Nephron progenitor cell (in vitro differentiated cells): ENCODE results near the gene KLKB1.
A peak's percentile ranks its signal among the peaks of the same experiment; 100 is the strongest.

Experiments used
- DNase-seq: peaks from one replicate; pipeline ENCODE4 v3.0.0; 2021
- H3K27ac Mint-ChIP-seq: 2 replicates; pipeline ENCODE4 v1.8.0; 2021; ENCODE audit warnings: mild to moderate bottlenecking, moderate library complexity, mixed read lengths
- H3K27me3 Mint-ChIP-seq: 2 replicates; pipeline ENCODE4 v1.8.0; 2021; ENCODE audit warnings: mild to moderate bottlenecking, low read depth, mixed read lengths; ENCODE audit not compliant: poor library complexity
- H3K36me3 Mint-ChIP-seq: 2 replicates; pipeline ENCODE4 v1.8.0; 2021; ENCODE audit warnings: low read depth, mixed read lengths
- H3K4me1 Mint-ChIP-seq: 2 replicates; pipeline ENCODE4 v1.8.0; 2021; ENCODE audit warnings: mixed read lengths
- H3K4me3 Mint-ChIP-seq: 2 replicates; pipeline ENCODE4 v1.8.0; 2021; ENCODE audit warnings: mild to moderate bottlenecking, moderate library complexity, mixed read lengths
- H3K9me3 Mint-ChIP-seq: 2 replicates; pipeline ENCODE4 v1.8.0; 2021; ENCODE audit warnings: mild to moderate bottlenecking, moderate library complexity, mixed read lengths
- TF ChIP-seq, protein P1 (sequence below): fragments of 200-600 bp; sonication (generic); IDR thresholded peaks from 2 replicates; pipeline ENCODE4 v1.5.0; 2021; ENCODE audit warnings: antibody characterized with exemption

KLKB1 gene

DNA sequence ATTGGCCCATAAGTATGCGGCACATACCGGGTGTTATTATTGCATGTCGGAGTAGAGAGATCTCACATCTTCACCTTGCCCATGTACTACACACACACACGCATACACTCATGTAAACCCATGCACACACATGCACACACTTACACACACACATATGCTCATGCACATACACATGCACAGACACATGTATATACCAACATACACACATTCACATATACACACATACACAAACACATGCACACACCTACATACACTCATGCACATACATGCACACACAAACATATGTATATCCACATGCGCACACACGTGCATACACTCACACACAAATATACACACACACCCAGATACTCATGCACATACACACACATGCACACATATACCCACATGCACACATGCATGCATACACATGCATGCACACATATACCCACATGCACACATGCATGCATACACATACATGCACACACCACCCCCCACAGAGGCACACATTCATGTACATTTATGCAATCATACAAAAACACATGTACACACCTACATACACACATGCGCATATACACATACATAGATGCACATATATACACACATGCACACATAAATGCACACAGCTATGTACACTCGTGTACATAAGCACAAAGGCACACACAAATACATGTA lies 24.7 kb upstream of the KLKB1 start:
- TF ChIP-seq, protein P1, sequence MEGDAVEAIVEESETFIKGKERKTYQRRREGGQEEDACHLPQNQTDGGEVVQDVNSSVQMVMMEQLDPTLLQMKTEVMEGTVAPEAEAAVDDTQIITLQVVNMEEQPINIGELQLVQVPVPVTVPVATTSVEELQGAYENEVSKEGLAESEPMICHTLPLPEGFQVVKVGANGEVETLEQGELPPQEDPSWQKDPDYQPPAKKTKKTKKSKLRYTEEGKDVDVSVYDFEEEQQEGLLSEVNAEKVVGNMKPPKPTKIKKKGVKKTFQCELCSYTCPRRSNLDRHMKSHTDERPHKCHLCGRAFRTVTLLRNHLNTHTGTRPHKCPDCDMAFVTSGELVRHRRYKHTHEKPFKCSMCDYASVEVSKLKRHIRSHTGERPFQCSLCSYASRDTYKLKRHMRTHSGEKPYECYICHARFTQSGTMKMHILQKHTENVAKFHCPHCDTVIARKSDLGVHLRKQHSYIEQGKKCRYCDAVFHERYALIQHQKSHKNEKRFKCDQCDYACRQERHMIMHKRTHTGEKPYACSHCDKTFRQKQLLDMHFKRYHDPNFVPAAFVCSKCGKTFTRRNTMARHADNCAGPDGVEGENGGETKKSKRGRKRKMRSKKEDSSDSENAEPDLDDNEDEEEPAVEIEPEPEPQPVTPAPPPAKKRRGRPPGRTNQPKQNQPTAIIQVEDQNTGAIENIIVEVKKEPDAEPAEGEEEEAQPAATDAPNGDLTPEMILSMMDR = no peak
- Mint-ChIP-seq H3K27ac (no peak overlapping the region), H3K4me1 (peaks cover 21% of the 10 kb centered on the region), H3K9me3 (peaks cover 5% of the 10 kb centered on the region), H3K36me3 (peaks cover under 1% of the 10 kb centered on the region), H3K27me3 (no peaks in the 10 kb centered on the region), H3K4me3 (no peak overlapping the region)
- DNase-seq = no peak

DNA sequence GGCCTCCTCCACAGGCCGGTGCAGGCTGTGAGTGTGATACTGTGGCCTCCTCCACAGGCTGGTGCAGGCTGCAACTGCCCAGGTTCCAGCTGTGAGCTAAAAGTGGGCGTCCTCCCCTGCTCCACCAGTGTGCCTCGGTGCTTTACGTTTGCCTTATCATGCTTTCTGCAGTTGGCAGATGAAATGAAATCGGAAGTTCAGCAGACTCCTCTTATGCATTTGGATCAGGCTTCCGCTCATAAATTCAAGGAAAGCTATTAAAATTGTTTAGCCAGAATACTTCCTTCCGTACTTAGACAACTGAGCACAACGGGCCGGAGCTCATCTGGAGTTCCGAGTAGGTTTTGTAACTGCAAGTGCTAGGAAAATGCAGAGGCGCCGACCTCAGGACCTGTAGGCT lies 23.9 kb upstream of the KLKB1 start:
- Mint-ChIP-seq H3K27me3 (no peaks in the 10 kb centered on the region), H3K4me3 (no peak overlapping the region), H3K36me3 (peaks cover 4% of the 10 kb centered on the region), H3K9me3 (peaks cover 9% of the 10 kb centered on the region), H3K27ac (no peak overlapping the region), H3K4me1 (peaks cover 21% of the 10 kb centered on the region)
- TF ChIP-seq, protein P1 = no peak
- no peak for DNase-seq

DNA sequence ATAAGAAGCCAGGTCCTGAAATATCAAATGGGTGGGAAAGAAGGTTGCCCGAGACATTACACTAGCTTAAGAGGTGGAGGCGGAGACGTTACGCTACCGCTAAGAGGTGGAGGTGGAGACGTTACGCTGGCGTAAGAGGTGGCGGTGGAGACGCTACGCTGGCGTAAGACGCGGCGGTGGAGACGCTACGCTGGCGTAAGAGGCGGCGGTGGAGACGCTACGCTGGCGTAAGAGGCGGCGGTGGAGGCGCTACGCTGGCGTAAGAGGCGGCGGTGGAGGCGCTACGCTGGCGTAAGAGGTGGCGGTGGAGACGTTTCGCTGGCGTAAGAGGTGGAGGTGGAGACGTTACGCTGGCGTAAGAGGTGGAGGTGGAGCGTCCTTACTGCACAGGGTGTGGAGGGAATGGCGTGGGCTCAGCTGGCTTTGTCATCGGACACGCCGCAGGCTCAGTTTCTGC lies 23.2 kb upstream of the KLKB1 start:
- Mint-ChIP-seq H3K4me3 (no peak overlapping the region), H3K4me1 (peaks cover 21% of the 10 kb centered on the region), H3K36me3 (peaks cover 10% of the 10 kb centered on the region), H3K27ac (no peak overlapping the region), H3K9me3 (peaks cover 16% of the 10 kb centered on the region), H3K27me3 (no peaks in the 10 kb centered on the region)
- no peak for DNase-seq
- TF ChIP-seq, protein P1 = no peak

DNA sequence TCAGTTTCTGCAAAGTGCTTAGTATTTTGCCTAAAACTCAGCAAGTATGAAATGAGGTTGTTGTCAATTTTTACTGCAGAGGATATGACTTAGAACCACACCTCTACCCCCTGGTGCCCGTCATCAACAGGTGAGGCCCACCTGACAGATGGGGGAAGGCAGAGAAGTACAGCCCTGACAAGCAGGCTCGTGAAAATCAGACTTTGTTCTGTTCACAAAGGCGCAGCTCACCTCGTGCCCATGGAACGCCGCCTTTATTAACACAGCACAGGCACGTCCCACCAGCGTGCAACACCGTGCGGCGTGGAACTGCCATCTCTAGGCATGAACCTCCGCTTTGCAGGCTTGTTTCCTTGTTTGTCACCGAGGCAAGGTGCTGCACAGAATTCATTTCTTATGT lies 22.6 kb upstream of the KLKB1 start:
- H3K27ac Mint-ChIP-seq = no peak overlapping the region
- no peaks in the 10 kb centered on the region for H3K27me3 Mint-ChIP-seq

DNA sequence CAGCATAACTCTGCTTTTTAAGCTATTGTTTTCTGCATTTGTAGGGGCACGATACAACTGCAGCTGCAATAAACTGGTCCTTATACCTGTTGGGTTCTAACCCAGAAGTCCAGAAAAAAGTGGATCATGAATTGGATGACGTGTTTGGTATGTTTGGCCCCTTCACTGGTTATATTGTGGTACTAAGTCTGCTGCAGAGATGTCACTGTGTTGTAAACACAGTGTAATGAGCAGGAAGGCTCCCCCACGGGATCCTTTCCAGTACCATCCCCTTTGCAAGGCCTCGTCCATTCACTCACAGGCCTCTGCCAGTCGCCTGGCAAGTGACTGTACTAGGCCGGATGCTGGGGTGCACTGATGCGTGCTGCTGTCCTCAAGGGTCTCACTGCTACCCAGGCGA lies 22.2 kb upstream of the KLKB1 start:
- Mint-ChIP-seq H3K9me3 (peaks cover 23% of the 10 kb centered on the region), H3K36me3 (peaks cover 18% of the 10 kb centered on the region), H3K4me3 (no peak overlapping the region), H3K27me3 (no peaks in the 10 kb centered on the region), H3K27ac (peak overlapping the region; percentile 4), H3K4me1 (peaks cover 21% of the 10 kb centered on the region)
- DNase-seq = peak; percentile 16
- TF ChIP-seq, protein P1 = no peak

More for the DNA sequence above, 22.6 kb upstream of the KLKB1 start:
- no peak for DNase-seq
- H3K4me1 Mint-ChIP-seq = peaks cover 21% of the 10 kb centered on the region
- TF ChIP-seq, protein P1 = no peak
- H3K4me3 Mint-ChIP-seq = no peak overlapping the region
- peaks cover 15% of the 10 kb centered on the region for H3K36me3 Mint-ChIP-seq
- H3K9me3 Mint-ChIP-seq = peaks cover 20% of the 10 kb centered on the region

DNA sequence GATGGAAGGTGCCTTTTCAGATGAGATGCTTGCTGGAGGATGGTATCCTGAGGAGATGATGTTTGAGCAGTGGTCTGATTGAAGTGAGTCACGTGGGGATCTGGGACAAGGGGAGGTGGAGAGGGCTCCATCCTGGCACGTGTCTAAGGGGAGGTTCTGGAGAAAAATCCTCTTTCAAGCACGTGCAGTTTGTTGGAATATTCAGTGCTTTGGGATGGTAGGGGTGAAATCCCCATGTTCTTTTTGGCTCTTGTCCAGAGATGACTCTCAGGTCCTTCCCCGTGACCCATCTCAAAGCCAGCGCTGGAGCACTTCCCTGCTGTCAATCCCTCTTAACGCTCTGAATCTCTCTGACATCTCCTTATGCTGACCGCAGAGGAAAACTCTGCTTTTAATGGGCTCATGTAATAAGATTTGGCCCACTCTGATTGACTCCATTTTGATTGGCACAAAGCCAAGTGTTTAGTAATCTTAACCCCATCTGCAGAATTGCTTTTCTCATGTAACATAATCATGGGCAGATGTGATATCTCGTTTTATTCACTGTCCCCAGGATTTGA lies 10.8 kb upstream of the KLKB1 start:
- peaks cover 10% of the 10 kb centered on the region for H3K27me3 Mint-ChIP-seq
- H3K9me3 Mint-ChIP-seq = peaks cover 3% of the 10 kb centered on the region
- peaks cover 10% of the 10 kb centered on the region for H3K36me3 Mint-ChIP-seq
- no peak for DNase-seq
- no peak overlapping the region for H3K4me3 Mint-ChIP-seq
- no peak overlapping the region for H3K27ac Mint-ChIP-seq
- no peaks in the 10 kb centered on the region for H3K4me1 Mint-ChIP-seq
- TF ChIP-seq, protein P1 = no peak
